CD4-positive, alpha-beta T cell (primary cell): ENCODE results near the gene SIRPB2. TPM values are rescaled to one million over a fixed set of nuclear protein-coding genes. Genes with fewer than 3 reads are reported as not detected.
A peak's percentile ranks its signal among the peaks of the same experiment; 100 is the strongest.

Experiments
- ATAC-seq: fragments of 200-7000 bp; cut with Tn5 transposase; one replicate; pipeline ENCODE4 v1.10.0; 2022; ENCODE audit warnings: mild to moderate bottlenecking; ENCODE audit not compliant: poor library complexity
- CTCF ChIA-PET: fragments of 350-600 bp; sonication (Branson Sonifier 250); formaldehyde crosslinking; loops from one replicate; lab custom pipeline; 2021; ENCODE audit warnings: antibody characterized with exemption, inconsistent platforms; lab: Charles Lee
- POLR2A ChIA-PET: fragments of 350-600 bp; sonication (Branson Sonifier 250); formaldehyde crosslinking; loops from one replicate; lab custom pipeline; 2021; ENCODE audit warnings: antibody characterized with exemption, inconsistent platforms; lab: Charles Lee
- DNase-seq, 14 experiments: peaks; one replicate each; pipeline ENCODE4 v3.0.0-alpha.2; 2013 to 2020; ENCODE audit warnings: mixed read lengths in 2 of 14
- H3K27ac ChIP-seq, 2 donors: one replicate each; pipeline versions ENCODE4 v1.5.1 to v1.7.0; 2013; ENCODE audit warnings: low read length in 2 of 2, low read depth in 1 of 2, mild to moderate bottlenecking in 1 of 2
- H3K27me3 ChIP-seq, 2 experiments: 1 replicate in 1 of 2; 2 replicates in 1 of 2; pipeline versions ENCODE4 v1.6.1 to v1.7.0; 2013; ENCODE audit warnings: low read length in 2 of 2, control low read depth in 1 of 2, mild to moderate bottlenecking in 1 of 2, moderate library complexity in 1 of 2; ENCODE audit not compliant: insufficient read depth in 2 of 2, control insufficient read depth in 1 of 2
- H3K36me3 ChIP-seq: one replicate; pipeline ENCODE4 v1.6.1; 2013; ENCODE audit warnings: low read length, control low read depth; ENCODE audit not compliant: insufficient read depth
- H3K4me1 ChIP-seq: one replicate; pipeline ENCODE4 v1.6.1; 2013; ENCODE audit warnings: low read length, control low read depth; ENCODE audit not compliant: insufficient read depth
- H3K4me3 ChIP-seq: one replicate; pipeline ENCODE4 v1.5.1; 2013; ENCODE audit warnings: mild to moderate bottlenecking, low read length, moderate library complexity
- H3K9me3 ChIP-seq, 2 experiments: 1 replicate in 1 of 2; 2 replicates in 1 of 2; pipeline versions ENCODE4 v1.6.1 to v1.7.0; 2013; ENCODE audit warnings: low read length in 2 of 2, mild to moderate bottlenecking in 2 of 2, control low read depth in 1 of 2, moderate library complexity in 1 of 2; ENCODE audit not compliant: control insufficient read depth in 1 of 2, insufficient read depth in 1 of 2
- H3K27ac Mint-ChIP-seq: one replicate; pipeline ENCODE4 v1.8.0; 2020; ENCODE audit warnings: mixed read lengths
- H3K27me3 Mint-ChIP-seq: one replicate; pipeline ENCODE4 v1.8.0; 2021; ENCODE audit warnings: mixed read lengths
- H3K36me3 Mint-ChIP-seq: one replicate; pipeline ENCODE4 v1.8.0; 2021; ENCODE audit warnings: low read depth, mixed read lengths
- H3K4me1 Mint-ChIP-seq: one replicate; pipeline ENCODE4 v1.8.0; 2021; ENCODE audit warnings: low read depth, mixed read lengths
- H3K4me3 Mint-ChIP-seq: one replicate; pipeline ENCODE4 v1.8.0; 2020; ENCODE audit warnings: mild to moderate bottlenecking, mixed read lengths
- H3K9me3 Mint-ChIP-seq: one replicate; pipeline ENCODE4 v1.8.0; 2020; ENCODE audit warnings: mixed read lengths
- CTCF ChIP-seq: fragments of 200-600 bp; IDR thresholded peaks from one replicate; pipeline ENCODE4 v1.8.0; 2022; ENCODE audit warnings: antibody characterized with exemption, mild to moderate bottlenecking
- intact Hi-C, 2 experiments: fragments of 100-400 bp; cut with DNase I in 1 of 2; cut with micrococcal nuclease in 1 of 2; formaldehyde crosslinking; loops; one replicate each; pipeline versions ENCODE4 v1.15.1 to v1.9.0; 2023 to 2025; cut with DNase I, micrococcal nuclease
- total RNA-seq, 174 experiments: library from RNA in 2 of 174; stranded (reverse) in 2 of 174; gene quantifications; one replicate each; pipeline ENCODE4 v1.2.3 and lab custom pipeline; 2021 to 2026

Gene SIRPB2
- total RNA-seq, 2 experiments from 2014 or later: 0.20 to 0.49 TPM

- DNase-seq: no peak
- ATAC-seq: no peak
- H3K27ac ChIP-seq: no peak overlapping the region
- intact Hi-C loops: no loop called here
- no peaks in the 10 kb centered on the region for H3K27me3 Mint-ChIP-seq
- POLR2A ChIA-PET: no interaction called here
- no peak overlapping the region for H3K4me3 Mint-ChIP-seq
- TF ChIP-seq CTCF: no peak
- no peaks in the 10 kb centered on the region for H3K27me3 ChIP-seq
- H3K36me3 ChIP-seq: peaks cover 63% of the 10 kb centered on the region
- H3K9me3 Mint-ChIP-seq: no peaks in the 10 kb centered on the region
- H3K9me3 ChIP-seq: no peaks in the 10 kb centered on the region
- no peak overlapping the region for H3K4me3 ChIP-seq
- H3K36me3 Mint-ChIP-seq: peaks cover 64% of the 10 kb centered on the region
- H3K27ac Mint-ChIP-seq: no peak overlapping the region
- CTCF ChIA-PET: no interaction called here
- peaks cover 12% of the 10 kb centered on the region for H3K4me1 ChIP-seq
- H3K4me1 Mint-ChIP-seq: peaks cover 27% of the 10 kb centered on the region
Measured at GRCh38 chr20:1442304-1442703, 48.9 kb downstream of the SIRPB2 start.

GRCh38 chr20:1441133-1441532 lies 50.1 kb downstream of the SIRPB2 start:
- intact Hi-C loops: no loop called here
- Histone ChIP-seq H3K4me1 (peaks cover 15% of the 10 kb centered on the region), H3K36me3 (peaks cover 51% of the 10 kb centered on the region), H3K27ac (no peak overlapping the region), H3K27me3 (no peaks in the 10 kb centered on the region), H3K4me3 (no peak overlapping the region), H3K9me3 (no peaks in the 10 kb centered on the region)
- ATAC-seq (peak; percentile 32), DNase-seq (peak in 1 of 14 experiments; percentile 4)
- CTCF ChIA-PET: interaction anchor here (0.9 kb wide), 1 partner anchor 44 kb away, joined by 3 read pairs; no protein-coding TSS in a partner anchor
- Mint-ChIP-seq H3K36me3 (peaks cover 53% of the 10 kb centered on the region), H3K27ac (peak overlapping the region; percentile 13), H3K27me3 (no peaks in the 10 kb centered on the region), H3K4me3 (no peak overlapping the region), H3K9me3 (no peaks in the 10 kb centered on the region), H3K4me1 (peaks cover 33% of the 10 kb centered on the region)
- TF ChIP-seq CTCF: no peak
- POLR2A ChIA-PET: no interaction called here

GRCh38 chr20:1440024-1440423 lies 51.2 kb downstream of the SIRPB2 start:
- ChIA-PET CTCF (no interaction called here), POLR2A (no interaction called here)
- no peaks in the 10 kb centered on the region for H3K9me3 ChIP-seq
- H3K27me3 ChIP-seq: no peaks in the 10 kb centered on the region
- H3K4me1 ChIP-seq: peaks cover 20% of the 10 kb centered on the region
- H3K4me3 Mint-ChIP-seq: no peak overlapping the region
- H3K36me3 ChIP-seq: peaks cover 40% of the 10 kb centered on the region
- peak; percentile 19 for TF ChIP-seq CTCF
- ATAC-seq (no peak), DNase-seq (peak in 4 of 14 experiments; percentile 5 to 51 (median 29))
- no peaks in the 10 kb centered on the region for H3K27me3 Mint-ChIP-seq
- H3K27ac Mint-ChIP-seq: no peak overlapping the region
- H3K27ac ChIP-seq: no peak overlapping the region
- peaks cover 42% of the 10 kb centered on the region for H3K36me3 Mint-ChIP-seq
- peaks cover 41% of the 10 kb centered on the region for H3K4me1 Mint-ChIP-seq
- no peak overlapping the region for H3K4me3 ChIP-seq
- intact Hi-C loops: no loop called here
- no peaks in the 10 kb centered on the region for H3K9me3 Mint-ChIP-seq
